RWPE1 (cell line): Measurements from ENCODE around the gene TSPAN14.

Source experiments
- CTCF ChIA-PET: fragments of 350-600 bp; sonication (Branson Sonifier 250); formaldehyde crosslinking; extraction: SDS; loops from one replicate; lab custom pipeline; 2021; lab: Yijun Ruan, JAX
- POLR2A ChIA-PET: fragments of 400-600 bp; formaldehyde crosslinking; extraction: SDS; loops from one replicate; lab custom pipeline; 2020; ENCODE audit warnings: antibody characterized with exemption; ENCODE audit not compliant: low non-redundant PET; lab: Yijun Ruan, JAX
- DNase-seq: peaks from one replicate; pipeline ENCODE4 v3.0.0; 2012; ENCODE audit warnings: low spot score
- H3K27ac ChIP-seq: fragments of 450-650 bp; 2 replicates; pipeline ENCODE4 v1.5.1; 2017
- CTCF ChIP-seq: fragments of 450-650 bp; conservative IDR thresholded peaks from 2 replicates; pipeline ENCODE4 v1.5.1; 2017; ENCODE audit warnings: low read depth, mild to moderate bottlenecking

The TSPAN14 gene

GRCh38 chr10:80569131-80569895 is 115.2 kb downstream of the TSPAN14 start:
- no peak overlapping the region for H3K27ac ChIP-seq
- ChIA-PET POLR2A (no interaction called here), CTCF (no interaction called here)
- no peak for TF ChIP-seq CTCF
- DNase-seq, result no peak

GRCh38 chr10:80571352-80571751 is 117.2 kb downstream of the TSPAN14 start:
- ChIA-PET POLR2A (no interaction called here), CTCF (no interaction called here)
- DNase-seq, result no peak
- no peak overlapping the region for H3K27ac ChIP-seq
- TF ChIP-seq CTCF, result no peak

GRCh38 chr10:80579181-80579763 is 125.2 kb downstream of the TSPAN14 start:
- POLR2A ChIA-PET, result no interaction called here

GRCh38 chr10:80579849-80580637 is 125.9 kb downstream of the TSPAN14 start:
- H3K27ac ChIP-seq, result no peak overlapping the region
- CTCF ChIA-PET, result interaction anchor here (0.7 kb wide), 2 partner anchors 83 to 136 kb away, joined by 3 read pairs; no protein-coding TSS in a partner anchor
- POLR2A ChIA-PET, result no interaction called here
- DNase-seq, result no peak
- no peak for TF ChIP-seq CTCF

More at GRCh38 chr10:80579181-80579763, 125.2 kb downstream of the TSPAN14 start:
- no peak for TF ChIP-seq CTCF
- CTCF ChIA-PET, result interaction anchor here (0.6 to 1.0 kb wide), 4 partner anchors 12 to 878 kb away, joined by 3 to 4 read pairs (median 3); no protein-coding TSS in a partner anchor
- no peak for DNase-seq
- H3K27ac ChIP-seq, result no peak overlapping the region

- H3K27ac ChIP-seq, result no peak overlapping the region
- no peak for DNase-seq
- ChIA-PET CTCF (no interaction called here), POLR2A (no interaction called here)
- no peak for TF ChIP-seq CTCF
Observed at GRCh38 chr10:80580638-80581468, 126.7 kb downstream of the TSPAN14 start.
